ENCODE measurements around the gene PPP6R2. TPM values are rescaled to one million over a fixed set of nuclear protein-coding genes. Genes with fewer than 3 reads are reported as not detected.
"Not testable (repeated sequence)": the region's sequence is repeated elsewhere in the genome, so short reads cannot be mapped to it uniquely, and the experiment has no call there.

PPP6R2 gene
- total RNA-seq, 3 donors from 2014 or later = 48.3 to 54.1 (median 49.5) TPM

DNA sequence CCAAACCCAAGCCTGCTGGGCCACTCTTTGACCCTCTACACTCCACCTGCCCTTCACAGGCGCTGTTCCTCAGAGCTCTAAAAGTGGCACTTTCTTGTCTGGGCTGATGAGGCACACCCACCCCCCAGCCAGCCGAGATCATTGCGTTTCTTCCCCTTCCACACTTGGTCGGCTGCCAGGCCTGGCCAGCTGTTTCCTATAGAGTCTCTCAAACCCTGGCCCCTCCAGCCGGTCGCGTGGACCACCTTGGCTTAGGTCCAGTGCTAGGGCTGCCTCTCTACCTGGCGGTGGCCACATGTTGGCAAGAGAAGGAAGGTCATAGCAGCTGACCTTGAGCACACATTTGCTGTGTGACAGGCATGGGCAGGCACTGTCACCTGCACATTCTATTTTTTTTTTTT, 60.6 kb downstream of the PPP6R2 start:
- H3K9me3 ChIP-seq = no peaks in the 10 kb centered on the region
- no peak overlapping the region for H3K4me3 ChIP-seq
- H3K27ac ChIP-seq = no peak overlapping the region
- no peak for DNase-seq (ENCODE audit: low spot score in 2 of 2)
- no peaks in the 10 kb centered on the region for H3K4me1 ChIP-seq
- H3K36me3 ChIP-seq = no peaks in the 10 kb centered on the region
- H3K27me3 ChIP-seq = no peaks in the 10 kb centered on the region
- TF ChIP-seq POLR2AphosphoS5 (IDR thresholded peaks at IDR 0.05) = no peak
- intact Hi-C loops (cut with DNase I; ENCODE audit: low total_unique reads) = no loop called here

GRCh38 chr22:50406416-50407170, 63.5 kb downstream of the PPP6R2 start:
- TF ChIP-seq POLR2A (IDR thresholded peaks at IDR 0.05) (no peak), POLR2AphosphoS5 (IDR thresholded peaks at IDR 0.05) (no peak)
- TF ChIP-seq, protein P1, sequence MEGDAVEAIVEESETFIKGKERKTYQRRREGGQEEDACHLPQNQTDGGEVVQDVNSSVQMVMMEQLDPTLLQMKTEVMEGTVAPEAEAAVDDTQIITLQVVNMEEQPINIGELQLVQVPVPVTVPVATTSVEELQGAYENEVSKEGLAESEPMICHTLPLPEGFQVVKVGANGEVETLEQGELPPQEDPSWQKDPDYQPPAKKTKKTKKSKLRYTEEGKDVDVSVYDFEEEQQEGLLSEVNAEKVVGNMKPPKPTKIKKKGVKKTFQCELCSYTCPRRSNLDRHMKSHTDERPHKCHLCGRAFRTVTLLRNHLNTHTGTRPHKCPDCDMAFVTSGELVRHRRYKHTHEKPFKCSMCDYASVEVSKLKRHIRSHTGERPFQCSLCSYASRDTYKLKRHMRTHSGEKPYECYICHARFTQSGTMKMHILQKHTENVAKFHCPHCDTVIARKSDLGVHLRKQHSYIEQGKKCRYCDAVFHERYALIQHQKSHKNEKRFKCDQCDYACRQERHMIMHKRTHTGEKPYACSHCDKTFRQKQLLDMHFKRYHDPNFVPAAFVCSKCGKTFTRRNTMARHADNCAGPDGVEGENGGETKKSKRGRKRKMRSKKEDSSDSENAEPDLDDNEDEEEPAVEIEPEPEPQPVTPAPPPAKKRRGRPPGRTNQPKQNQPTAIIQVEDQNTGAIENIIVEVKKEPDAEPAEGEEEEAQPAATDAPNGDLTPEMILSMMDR (IDR thresholded peaks at IDR 0.05) = no peak
- Histone ChIP-seq H3K27ac (no peak overlapping the region), H3K36me3 (no peaks in the 10 kb centered on the region), H3K9me3 (no peaks in the 10 kb centered on the region), H3K4me3 (no peak overlapping the region), H3K4me1 (no peaks in the 10 kb centered on the region), H3K27me3 (no peaks in the 10 kb centered on the region)
- intact Hi-C loops (cut with DNase I; ENCODE audit: low total_unique reads) = no loop called here
- no peak for DNase-seq (ENCODE audit: low spot score in 2 of 2)

DNA sequence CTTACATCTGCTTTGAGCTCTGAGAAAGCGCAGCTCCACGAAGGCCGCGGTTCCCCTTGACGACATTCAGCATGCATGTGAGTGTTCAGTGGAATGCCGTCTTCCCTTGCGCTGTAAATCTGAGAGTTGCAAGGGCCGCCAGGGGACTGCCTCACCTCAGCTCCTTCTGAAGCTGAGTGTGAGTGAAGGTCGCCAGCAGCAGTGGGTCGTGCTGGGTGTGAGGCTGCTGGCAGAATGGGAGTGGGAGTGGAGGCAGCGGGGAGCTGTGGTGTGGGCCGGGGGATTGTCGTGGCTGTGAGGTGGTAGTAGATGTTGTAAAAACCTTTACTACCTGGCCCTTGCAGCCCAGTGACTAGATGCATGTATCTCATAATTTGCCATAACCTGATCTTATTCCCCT, 65.2 kb downstream of the PPP6R2 start:
- intact Hi-C loops (cut with DNase I; ENCODE audit: low total_unique reads) = no loop called here
- Histone ChIP-seq H3K4me1 (no peaks in the 10 kb centered on the region), H3K36me3 (no peaks in the 10 kb centered on the region), H3K4me3 (no peak overlapping the region), H3K27me3 (no peaks in the 10 kb centered on the region), H3K27ac (no peak overlapping the region), H3K9me3 (no peaks in the 10 kb centered on the region)
- no peak for TF ChIP-seq POLR2AphosphoS5 (IDR thresholded peaks at IDR 0.05)
- TF ChIP-seq, protein P1 (IDR thresholded peaks at IDR 0.05) = no peak
- no peak for TF ChIP-seq POLR2A (IDR thresholded peaks at IDR 0.05)
- DNase-seq (ENCODE audit: low spot score in 2 of 2) = no peak

DNA sequence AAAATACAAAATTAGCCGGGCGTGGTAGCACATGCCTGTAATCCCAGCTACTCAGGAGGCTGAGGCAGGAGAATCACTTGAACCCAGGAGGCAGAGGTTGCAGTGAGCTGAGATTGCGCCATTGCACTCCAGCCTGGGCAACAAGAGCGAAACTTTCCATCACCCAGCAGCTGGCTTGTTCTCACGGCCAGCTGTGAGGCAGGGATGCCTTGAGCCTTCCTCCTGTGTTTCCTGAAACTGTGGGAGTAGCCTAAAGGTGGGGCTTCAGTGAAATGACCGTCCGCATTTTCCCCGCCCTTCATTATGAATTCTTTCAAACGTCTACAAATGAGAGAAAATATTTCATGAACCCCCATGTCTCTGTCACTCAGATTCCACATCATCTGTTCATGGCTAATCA, 65.8 kb downstream of the PPP6R2 start:
- H3K9me3 ChIP-seq; H3K27ac ChIP-seq; H3K4me3 ChIP-seq; H3K27me3 ChIP-seq; H3K36me3 ChIP-seq; H3K4me1 ChIP-seq; DNase-seq (ENCODE audit: low spot score in 2 of 2); intact Hi-C loops (cut with DNase I; ENCODE audit: low total_unique reads): not testable (repeated sequence)

DNA sequence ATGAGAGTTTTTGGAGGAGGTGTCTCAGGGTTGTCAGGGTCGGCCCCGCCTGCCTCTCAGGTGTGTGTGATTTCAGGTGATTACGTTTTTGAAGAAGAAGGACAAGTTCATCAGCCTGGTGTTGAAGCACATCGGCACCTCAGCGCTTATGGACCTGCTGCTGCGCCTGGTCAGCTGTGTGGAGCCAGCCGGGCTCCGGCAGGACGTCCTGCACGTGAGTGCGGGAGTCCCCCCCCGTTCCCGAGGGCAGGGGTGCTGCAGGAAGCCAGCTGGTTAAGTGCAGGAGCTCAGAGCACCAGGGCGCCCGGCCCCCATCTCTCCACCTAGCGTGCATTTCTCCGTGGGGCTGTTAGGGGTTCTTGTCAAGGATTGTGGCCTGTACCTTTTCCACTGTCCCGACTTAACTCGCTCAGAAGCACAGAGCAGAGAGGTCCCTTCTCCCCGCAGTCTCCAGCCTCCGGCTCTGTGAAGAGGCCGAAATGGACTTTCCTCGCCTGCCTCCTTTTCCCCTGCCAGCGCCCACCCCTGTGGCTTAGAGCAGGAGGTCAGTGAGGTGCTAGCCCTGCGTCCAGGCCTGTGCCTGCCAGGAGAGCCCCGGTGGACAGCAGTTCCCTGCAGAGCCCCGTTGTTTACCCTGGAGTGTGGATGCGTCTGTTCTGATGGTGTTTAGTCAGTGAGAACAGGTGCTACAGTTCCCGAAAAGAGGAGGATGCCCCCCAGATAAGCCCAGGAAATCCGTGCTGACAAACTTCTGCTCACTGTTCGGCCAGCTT, 71.5 kb downstream of the PPP6R2 start:
- no peaks in the 10 kb centered on the region for H3K27me3 ChIP-seq
- TF ChIP-seq, protein P1 (IDR thresholded peaks at IDR 0.05) = no peak
- TF ChIP-seq POLR2AphosphoS5 (IDR thresholded peaks at IDR 0.05) (no peak), POLR2A (IDR thresholded peaks at IDR 0.05) (no peak)
- no peaks in the 10 kb centered on the region for H3K4me1 ChIP-seq
- H3K4me3 ChIP-seq = no peak overlapping the region
- DNase-seq (ENCODE audit: low spot score in 2 of 2) = no peak
- intact Hi-C loops (cut with DNase I; ENCODE audit: low total_unique reads) = loop anchor here (5.0 kb wide), 1 partner anchor 262 kb away; no protein-coding TSS in a partner anchor
- H3K36me3 ChIP-seq = peaks cover 4% of the 10 kb centered on the region
- H3K27ac ChIP-seq = no peak overlapping the region
- no peaks in the 10 kb centered on the region for H3K9me3 ChIP-seq

DNA sequence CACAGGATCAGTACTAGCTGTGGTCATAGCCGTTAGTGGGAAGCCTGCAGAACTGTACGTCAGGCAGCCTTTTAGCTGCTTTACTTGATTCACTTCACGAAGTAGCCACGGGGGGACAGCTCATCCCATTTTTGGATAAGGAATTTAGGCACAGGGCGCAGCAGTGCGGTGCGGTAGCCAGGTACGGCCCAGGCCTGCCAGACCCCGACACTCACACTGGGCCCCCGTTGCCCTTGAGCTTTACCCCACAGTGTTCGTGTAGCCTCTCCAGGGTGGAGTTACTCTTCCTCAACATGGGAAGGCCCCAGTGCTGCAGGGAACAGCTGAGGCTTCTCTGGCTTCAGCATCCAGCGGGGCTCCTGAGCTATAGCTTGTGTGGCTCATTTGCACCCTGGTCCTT, 72.3 kb downstream of the PPP6R2 start:
- peaks cover 8% of the 10 kb centered on the region for H3K36me3 ChIP-seq
- no peak for DNase-seq (ENCODE audit: low spot score in 2 of 2)
- intact Hi-C loops (cut with DNase I; ENCODE audit: low total_unique reads) = loop anchor here (5.0 kb wide), 1 partner anchor 263 kb away; no protein-coding TSS in a partner anchor

More for the DNA sequence above, 72.3 kb downstream of the PPP6R2 start:
- TF ChIP-seq, protein P1 (IDR thresholded peaks at IDR 0.05) = no peak
- TF ChIP-seq POLR2A (IDR thresholded peaks at IDR 0.05) (no peak), POLR2AphosphoS5 (IDR thresholded peaks at IDR 0.05) (no peak)
- Histone ChIP-seq H3K27me3 (no peaks in the 10 kb centered on the region), H3K4me3 (no peak overlapping the region), H3K4me1 (no peaks in the 10 kb centered on the region), H3K27ac (no peak overlapping the region), H3K9me3 (no peaks in the 10 kb centered on the region)

Measured in breast epithelium (tissue), 4 donors.